DOHH2 (cell line): ENCODE data around the gene MVK.

Source experiments
- H3F3A ChIP-seq: fragments of 200-600 bp; sonication (generic), shearing (Covaris generic); 2 replicates; pipeline ENCODE4 v1.6.0; 2016; ENCODE audit warnings: antibody characterized with exemption, mild to moderate bottlenecking; ENCODE audit not compliant: control insufficient read depth, insufficient read depth
- H3K27ac ChIP-seq: fragments of 200-600 bp; sonication (generic); 2 replicates; pipeline ENCODE4 v1.5.1; 2014; ENCODE audit warnings: low read depth, mild to moderate bottlenecking, low read length, moderate library complexity
- H3K27me3 ChIP-seq: fragments of 200-600 bp; sonication (generic); 2 replicates; pipeline ENCODE4 v1.6.1; 2014; ENCODE audit warnings: mild to moderate bottlenecking, low read length, mixed read lengths; ENCODE audit not compliant: control insufficient read depth
- H3K36me3 ChIP-seq: fragments of 200-600 bp; sonication (generic); 2 replicates; pipeline ENCODE4 v1.6.1; 2014; ENCODE audit warnings: mild to moderate bottlenecking, low read length, moderate library complexity, mixed read lengths; ENCODE audit not compliant: control insufficient read depth
- H3K4me1 ChIP-seq: fragments of 200-600 bp; sonication (generic); 2 replicates; pipeline ENCODE4 v1.6.1; 2014; ENCODE audit warnings: mild to moderate bottlenecking, low read length, mixed read lengths; ENCODE audit not compliant: control insufficient read depth
- H3K4me2 ChIP-seq: fragments of 200-600 bp; sonication (generic); 2 replicates; pipeline ENCODE4 v1.6.0; 2014; ENCODE audit warnings: mild to moderate bottlenecking, low read length, moderate library complexity
- H3K4me3 ChIP-seq: fragments of 200-600 bp; sonication (generic); 2 replicates; pipeline ENCODE4 v1.5.1; 2014; ENCODE audit warnings: mild to moderate bottlenecking, low read length, mixed read lengths
- H3K79me2 ChIP-seq: fragments of 200-600 bp; sonication (generic); 2 replicates; pipeline ENCODE4 v1.6.1; 2014; ENCODE audit warnings: mild to moderate bottlenecking, low read length, mixed read lengths; ENCODE audit not compliant: control insufficient read depth
- H3K9me2 ChIP-seq: fragments of 200-600 bp; sonication (generic); replicated peaks from 2 replicates; pipeline ENCODE4 v1.6.1; 2014; ENCODE audit warnings: mild to moderate bottlenecking, low read length, mixed read lengths; ENCODE audit not compliant: control insufficient read depth
- H3K9me3 ChIP-seq: fragments of 200-600 bp; sonication (generic); 2 replicates; pipeline ENCODE4 v1.6.1; 2014; ENCODE audit warnings: antibody characterized with exemption, low read length, mixed read lengths; ENCODE audit not compliant: control insufficient read depth, insufficient read depth
- H4K20me1 ChIP-seq: fragments of 200-600 bp; sonication (generic); 2 replicates; pipeline ENCODE4 v1.6.0; 2014; ENCODE audit warnings: low read depth, mild to moderate bottlenecking, antibody characterized with exemption, low read length, moderate library complexity; ENCODE audit not compliant: control insufficient read depth, insufficient read depth
- EZH2phosphoT487 ChIP-seq: fragments of 200-600 bp; sonication (generic); IDR thresholded peaks from 2 replicates; pipeline ENCODE4 v1.6.1; 2017; ENCODE audit warnings: borderline replicate concordance, mild to moderate bottlenecking, antibody characterized with exemption, low read length, moderate library complexity, mixed read lengths
- TF ChIP-seq, protein P1 (sequence below): fragments of 200-600 bp; sonication (generic); IDR thresholded peaks from one replicate; pipeline ENCODE4 v1.5.1; 2014; ENCODE audit warnings: antibody characterized with exemption, mild to moderate bottlenecking, low read depth, low read length; ENCODE audit not compliant: poor library complexity, severe bottlenecking

Gene MVK

DNA sequence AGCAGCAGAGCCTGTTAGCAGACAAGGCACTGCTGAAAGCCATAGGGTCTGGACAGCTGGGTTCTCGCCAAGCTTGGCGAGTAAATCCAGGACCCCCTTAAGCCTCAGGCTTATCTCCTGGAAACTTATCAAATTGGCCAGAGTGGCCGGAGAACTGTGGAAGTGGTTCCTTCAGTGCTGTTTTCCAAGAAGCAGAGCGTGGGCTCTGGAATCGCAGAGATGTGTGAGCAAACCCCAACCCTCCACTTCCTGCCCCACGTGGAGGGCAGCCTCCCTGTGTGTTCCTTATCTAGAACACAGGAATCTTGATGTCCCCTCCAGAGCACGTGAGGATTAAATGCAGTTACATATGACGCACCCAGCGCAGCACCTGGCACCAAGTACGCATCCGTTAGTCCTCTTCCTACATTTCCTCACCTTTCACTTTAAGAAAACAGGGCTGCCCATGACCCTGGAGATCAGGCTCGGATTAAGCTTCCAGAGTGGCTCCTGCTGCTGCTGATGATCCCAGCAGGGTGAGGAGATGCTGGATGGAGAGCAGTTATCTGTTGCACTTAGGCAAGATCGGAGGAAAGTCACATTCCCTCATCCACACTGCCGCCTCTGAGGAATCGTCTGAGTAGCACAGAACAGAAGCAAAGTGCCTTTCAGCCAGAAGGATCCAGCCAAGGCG is 35.3 kb upstream of the MVK start:
- Histone ChIP-seq H3K36me3 (no peaks in the 10 kb centered on the region), H3K4me3 (no peak overlapping the region), H3K27ac (no peak overlapping the region), H3F3A (no peaks in the 10 kb centered on the region), H3K4me1 (no peaks in the 10 kb centered on the region), H3K9me2 (no peaks in the 10 kb centered on the region), H4K20me1 (no peaks in the 10 kb centered on the region), H3K4me2 (no peak overlapping the region), H3K27me3 (no peaks in the 10 kb centered on the region), H3K79me2 (no peaks in the 10 kb centered on the region), H3K9me3 (no peaks in the 10 kb centered on the region)
- no peak for TF ChIP-seq EZH2phosphoT487
- TF ChIP-seq, protein P1, sequence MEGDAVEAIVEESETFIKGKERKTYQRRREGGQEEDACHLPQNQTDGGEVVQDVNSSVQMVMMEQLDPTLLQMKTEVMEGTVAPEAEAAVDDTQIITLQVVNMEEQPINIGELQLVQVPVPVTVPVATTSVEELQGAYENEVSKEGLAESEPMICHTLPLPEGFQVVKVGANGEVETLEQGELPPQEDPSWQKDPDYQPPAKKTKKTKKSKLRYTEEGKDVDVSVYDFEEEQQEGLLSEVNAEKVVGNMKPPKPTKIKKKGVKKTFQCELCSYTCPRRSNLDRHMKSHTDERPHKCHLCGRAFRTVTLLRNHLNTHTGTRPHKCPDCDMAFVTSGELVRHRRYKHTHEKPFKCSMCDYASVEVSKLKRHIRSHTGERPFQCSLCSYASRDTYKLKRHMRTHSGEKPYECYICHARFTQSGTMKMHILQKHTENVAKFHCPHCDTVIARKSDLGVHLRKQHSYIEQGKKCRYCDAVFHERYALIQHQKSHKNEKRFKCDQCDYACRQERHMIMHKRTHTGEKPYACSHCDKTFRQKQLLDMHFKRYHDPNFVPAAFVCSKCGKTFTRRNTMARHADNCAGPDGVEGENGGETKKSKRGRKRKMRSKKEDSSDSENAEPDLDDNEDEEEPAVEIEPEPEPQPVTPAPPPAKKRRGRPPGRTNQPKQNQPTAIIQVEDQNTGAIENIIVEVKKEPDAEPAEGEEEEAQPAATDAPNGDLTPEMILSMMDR: no peak

DNA sequence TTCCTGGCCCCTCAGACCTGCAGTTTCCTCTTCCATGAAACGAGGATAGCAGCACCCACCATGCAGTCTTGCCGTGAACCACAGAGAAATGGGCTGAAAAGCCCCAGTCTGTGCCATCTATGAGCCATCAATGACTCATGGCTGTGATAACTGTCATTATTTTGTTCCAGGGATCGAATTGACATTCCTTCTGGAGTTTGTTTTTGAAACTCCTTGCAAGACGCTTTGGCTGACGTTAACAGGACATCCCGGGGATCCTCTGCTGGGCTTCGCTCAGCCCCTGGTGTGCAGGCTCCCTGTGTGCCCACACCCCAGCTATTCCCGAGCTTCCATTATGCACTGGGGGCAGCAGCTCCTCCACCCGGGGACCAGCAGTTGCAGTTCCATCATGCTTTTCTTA is 34.1 kb upstream of the MVK start:
- H3K4me3 ChIP-seq: no peak overlapping the region
- H3F3A ChIP-seq: no peaks in the 10 kb centered on the region
- no peaks in the 10 kb centered on the region for H3K9me3 ChIP-seq
- H3K79me2 ChIP-seq: no peaks in the 10 kb centered on the region
- no peaks in the 10 kb centered on the region for H3K27me3 ChIP-seq
- TF ChIP-seq, protein P1: no peak
- TF ChIP-seq EZH2phosphoT487: no peak
- H4K20me1 ChIP-seq: no peaks in the 10 kb centered on the region
- H3K4me2 ChIP-seq: no peak overlapping the region
- H3K4me1 ChIP-seq: no peaks in the 10 kb centered on the region
- H3K27ac ChIP-seq: no peak overlapping the region
- H3K9me2 ChIP-seq: no peaks in the 10 kb centered on the region
- H3K36me3 ChIP-seq: no peaks in the 10 kb centered on the region

GRCh38 chr12:109540526-109541412 is 32.8 kb upstream of the MVK start:
- no peaks in the 10 kb centered on the region for H4K20me1 ChIP-seq
- no peaks in the 10 kb centered on the region for H3K36me3 ChIP-seq
- no peaks in the 10 kb centered on the region for H3K9me3 ChIP-seq
- no peaks in the 10 kb centered on the region for H3K79me2 ChIP-seq
- no peaks in the 10 kb centered on the region for H3K4me1 ChIP-seq
- TF ChIP-seq EZH2phosphoT487: no peak
- TF ChIP-seq, protein P1: no peak
- no peaks in the 10 kb centered on the region for H3K9me2 ChIP-seq
- no peak overlapping the region for H3K4me3 ChIP-seq
- no peaks in the 10 kb centered on the region for H3K27me3 ChIP-seq
- H3K27ac ChIP-seq: no peak overlapping the region
- no peak overlapping the region for H3K4me2 ChIP-seq
- no peaks in the 10 kb centered on the region for H3F3A ChIP-seq
